Ureter (tissue), 1 donor: Measurements from ENCODE around the gene C1QTNF7. TPM values are rescaled to one million over a fixed set of nuclear protein-coding genes. Genes with fewer than 3 reads are reported as not detected.

Experiments used
- total RNA-seq: library from RNA; stranded (reverse); gene quantifications from one replicate; pipeline ENCODE4 v1.2.4, GENCODE V29; 2023
- donor health status: DM: yes; HTN: yes; CAD: no.

The C1QTNF7 gene
- total RNA-seq, 1 donor from 2014 or later, result 4.3 TPM

Other genes with a start within 250 kb of the C1QTNF7 start
- gene CC2D2A, start 41.8 kb downstream of the C1QTNF7 start, total RNA-seq, result 21.6 TPM
- 110 TPM for gene FBXL5, start 227.3 kb downstream of the C1QTNF7 start, total RNA-seq